DND-41 (cell line): ENCODE results near the gene SIRT3.

ENCODE experiments used
- EZH2 ChIP-seq: IDR thresholded peaks from 3 replicates; pipeline ENCODE4 v1.6.1; 2012; ENCODE audit warnings: borderline replicate concordance, low read depth, mild to moderate bottlenecking, moderate library complexity, low read length, inconsistent platforms; ENCODE audit not compliant: severe bottlenecking
- TF ChIP-seq, protein P1 (sequence below): IDR thresholded peaks from 2 replicates; pipeline ENCODE4 v1.5.1; 2012; ENCODE audit warnings: borderline replicate concordance, low read length, moderate library complexity, mild to moderate bottlenecking; ENCODE audit not compliant: poor library complexity, severe bottlenecking; ENCODE audit errors: extremely low read depth

DNA sequence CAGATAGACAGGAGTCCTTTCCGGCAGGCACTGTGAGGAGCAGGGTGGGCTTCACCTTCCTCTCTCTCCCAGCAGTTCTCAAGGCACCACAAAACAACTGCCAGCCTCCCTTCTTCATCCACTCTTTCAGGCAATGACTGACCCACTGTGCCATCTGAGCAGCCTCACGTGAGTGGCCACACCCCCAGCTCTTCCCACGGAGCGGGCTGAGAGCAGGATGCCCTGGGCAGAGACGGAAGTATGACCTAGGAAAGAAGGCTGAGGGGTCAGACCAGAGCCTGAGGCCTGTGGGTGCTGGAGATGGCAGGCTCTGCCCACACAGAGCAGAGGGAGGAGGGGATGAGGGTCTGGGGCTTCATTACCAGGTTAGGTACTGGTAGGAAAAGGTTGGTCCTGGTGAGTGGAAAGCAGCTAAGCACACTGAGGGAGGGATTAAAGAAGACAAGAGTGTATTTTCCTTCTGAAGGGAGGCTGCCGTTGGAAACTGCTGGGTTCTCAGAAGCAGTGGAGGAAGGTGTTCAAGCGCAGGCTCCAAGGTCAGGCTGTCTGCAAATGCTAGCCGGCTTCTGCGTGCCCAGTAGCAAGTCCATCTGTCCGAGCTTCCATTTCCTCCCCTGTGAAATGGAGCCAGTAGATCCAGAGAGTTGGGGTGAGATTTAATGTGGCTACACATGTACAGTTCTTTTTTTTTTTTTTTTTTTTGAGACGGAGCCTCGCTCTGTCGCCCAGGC lies 46.7 kb upstream of the SIRT3 start:
- TF ChIP-seq, protein P1, sequence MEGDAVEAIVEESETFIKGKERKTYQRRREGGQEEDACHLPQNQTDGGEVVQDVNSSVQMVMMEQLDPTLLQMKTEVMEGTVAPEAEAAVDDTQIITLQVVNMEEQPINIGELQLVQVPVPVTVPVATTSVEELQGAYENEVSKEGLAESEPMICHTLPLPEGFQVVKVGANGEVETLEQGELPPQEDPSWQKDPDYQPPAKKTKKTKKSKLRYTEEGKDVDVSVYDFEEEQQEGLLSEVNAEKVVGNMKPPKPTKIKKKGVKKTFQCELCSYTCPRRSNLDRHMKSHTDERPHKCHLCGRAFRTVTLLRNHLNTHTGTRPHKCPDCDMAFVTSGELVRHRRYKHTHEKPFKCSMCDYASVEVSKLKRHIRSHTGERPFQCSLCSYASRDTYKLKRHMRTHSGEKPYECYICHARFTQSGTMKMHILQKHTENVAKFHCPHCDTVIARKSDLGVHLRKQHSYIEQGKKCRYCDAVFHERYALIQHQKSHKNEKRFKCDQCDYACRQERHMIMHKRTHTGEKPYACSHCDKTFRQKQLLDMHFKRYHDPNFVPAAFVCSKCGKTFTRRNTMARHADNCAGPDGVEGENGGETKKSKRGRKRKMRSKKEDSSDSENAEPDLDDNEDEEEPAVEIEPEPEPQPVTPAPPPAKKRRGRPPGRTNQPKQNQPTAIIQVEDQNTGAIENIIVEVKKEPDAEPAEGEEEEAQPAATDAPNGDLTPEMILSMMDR = no peak
- TF ChIP-seq EZH2 = no peak
